Keratinocyte (primary cell): ENCODE results near the gene AQP7.

Source experiments
- CTCF ChIP-seq, 3 experiments: IDR thresholded peaks in 1 of 3; conservative IDR thresholded peaks in 1 of 3; optimal IDR thresholded peaks in 1 of 3; 2 replicates in 2 of 3; 3 replicates in 1 of 3; pipeline versions ENCODE3 to v1.5.1; 2011; ENCODE audit warnings: low read length in 3 of 3, mild to moderate bottlenecking in 3 of 3, moderate library complexity in 2 of 3, control low read depth in 1 of 3, inconsistent platforms in 1 of 3; ENCODE audit not compliant: insufficient read depth in 2 of 3; ENCODE audit errors: extremely low read depth in 1 of 3
- EZH2 ChIP-seq: IDR thresholded peaks from one replicate; pipeline ENCODE4 v1.6.1; 2012; ENCODE audit warnings: inconsistent platforms, mild to moderate bottlenecking, low read length, moderate library complexity

DNA sequence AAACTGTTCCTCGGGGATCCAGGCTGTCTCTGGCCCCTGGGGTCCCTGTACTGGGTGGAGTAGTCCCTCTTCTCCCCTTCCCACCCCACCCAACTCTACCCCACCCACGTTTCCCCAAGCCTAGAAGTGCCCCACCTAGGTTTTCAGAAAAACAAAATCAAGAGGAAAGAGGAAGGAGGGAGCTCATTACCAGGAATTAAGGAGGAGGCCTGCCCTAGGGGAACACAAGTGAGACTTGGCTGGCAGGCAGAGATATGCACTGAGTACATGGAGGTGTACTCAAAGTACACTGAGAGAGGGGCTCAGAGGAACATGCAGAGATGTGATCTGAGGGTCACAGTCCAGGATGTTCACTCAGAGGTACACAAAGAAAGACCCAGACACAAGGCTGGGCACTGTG is 34.8 kb upstream of the AQP7 start:
- no peak for TF ChIP-seq EZH2
- TF ChIP-seq CTCF (optimal IDR thresholded peaks at IDR 0.05 in 1 of 3, IDR thresholded peaks at IDR 0.05 in 1 of 3, conservative IDR thresholded peaks at IDR 0.05 in 1 of 3; ENCODE audit: extremely low read depth in 1 of 3, insufficient read depth in 2 of 3, low read length in 3 of 3): no peak
